Peyer's patch (tissue), 4 donors: ENCODE data around the gene MNX1.

Experiments used
- POLR2A ChIP-seq, 2 donors: fragments of 450-650 bp; IDR thresholded peaks; one replicate each; pipeline ENCODE4 v1.5.1; 2017; ENCODE audit warnings: antibody characterized with exemption in 2 of 2, mild to moderate bottlenecking in 2 of 2, moderate library complexity in 2 of 2
- TF ChIP-seq, protein P1 (sequence below), 6 experiments: fragments of 450-650 bp in 4 of 6; fragments of 200-600 bp in 2 of 6; sonication (generic) in 1 of 6; IDR thresholded peaks; one replicate each; pipeline ENCODE4 v1.5.1; 2017 to 2019; ENCODE audit warnings: antibody characterized with exemption in 6 of 6, mild to moderate bottlenecking in 3 of 6, moderate library complexity in 1 of 6

DNA sequence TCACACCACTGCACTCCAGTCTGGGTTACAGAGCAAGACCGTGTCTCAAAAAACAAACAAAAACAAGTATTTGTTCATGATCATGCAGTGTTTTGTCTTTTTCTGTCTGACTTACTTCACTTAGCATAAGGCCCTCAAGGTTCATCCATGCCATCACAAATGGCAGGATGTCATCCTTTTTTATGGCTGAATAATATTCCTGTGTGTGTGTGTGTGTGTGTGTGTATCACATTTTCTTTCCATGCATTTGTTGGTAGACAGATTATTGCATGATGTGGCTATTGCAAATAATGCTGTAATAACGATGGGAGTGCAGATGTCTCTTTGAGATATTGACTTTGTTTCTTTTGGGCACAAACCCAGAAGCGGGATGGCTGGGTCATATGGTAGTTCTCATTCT is 14.3 kb upstream of the MNX1 start:
- TF ChIP-seq, protein P1, sequence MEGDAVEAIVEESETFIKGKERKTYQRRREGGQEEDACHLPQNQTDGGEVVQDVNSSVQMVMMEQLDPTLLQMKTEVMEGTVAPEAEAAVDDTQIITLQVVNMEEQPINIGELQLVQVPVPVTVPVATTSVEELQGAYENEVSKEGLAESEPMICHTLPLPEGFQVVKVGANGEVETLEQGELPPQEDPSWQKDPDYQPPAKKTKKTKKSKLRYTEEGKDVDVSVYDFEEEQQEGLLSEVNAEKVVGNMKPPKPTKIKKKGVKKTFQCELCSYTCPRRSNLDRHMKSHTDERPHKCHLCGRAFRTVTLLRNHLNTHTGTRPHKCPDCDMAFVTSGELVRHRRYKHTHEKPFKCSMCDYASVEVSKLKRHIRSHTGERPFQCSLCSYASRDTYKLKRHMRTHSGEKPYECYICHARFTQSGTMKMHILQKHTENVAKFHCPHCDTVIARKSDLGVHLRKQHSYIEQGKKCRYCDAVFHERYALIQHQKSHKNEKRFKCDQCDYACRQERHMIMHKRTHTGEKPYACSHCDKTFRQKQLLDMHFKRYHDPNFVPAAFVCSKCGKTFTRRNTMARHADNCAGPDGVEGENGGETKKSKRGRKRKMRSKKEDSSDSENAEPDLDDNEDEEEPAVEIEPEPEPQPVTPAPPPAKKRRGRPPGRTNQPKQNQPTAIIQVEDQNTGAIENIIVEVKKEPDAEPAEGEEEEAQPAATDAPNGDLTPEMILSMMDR (IDR thresholded peaks at IDR 0.05) = no peak
- no peak for TF ChIP-seq POLR2A (IDR thresholded peaks at IDR 0.05)
